Measurements from ENCODE around the gene ACADVL. TPM values are rescaled to one million over a fixed set of nuclear protein-coding genes. Genes with fewer than 3 reads are reported as not detected.

The ACADVL gene
- total RNA-seq, 4 donors from 2014 or later, result 453 to 742 (median 464) TPM

- peak overlapping the region; percentile 58 to 84 (median 69) for H3K4me3 ChIP-seq
- H3K4me1 ChIP-seq, result peaks cover 20 to 68% (median 23%) of the 10 kb centered on the region in 3 donors
- H3K27ac ChIP-seq, result peak overlapping the region; percentile 89 to 99 (median 95)
- peaks cover 10 to 41% (median 12%) of the 10 kb centered on the region in 3 donors for H3K36me3 ChIP-seq
- TF ChIP-seq, protein P1, sequence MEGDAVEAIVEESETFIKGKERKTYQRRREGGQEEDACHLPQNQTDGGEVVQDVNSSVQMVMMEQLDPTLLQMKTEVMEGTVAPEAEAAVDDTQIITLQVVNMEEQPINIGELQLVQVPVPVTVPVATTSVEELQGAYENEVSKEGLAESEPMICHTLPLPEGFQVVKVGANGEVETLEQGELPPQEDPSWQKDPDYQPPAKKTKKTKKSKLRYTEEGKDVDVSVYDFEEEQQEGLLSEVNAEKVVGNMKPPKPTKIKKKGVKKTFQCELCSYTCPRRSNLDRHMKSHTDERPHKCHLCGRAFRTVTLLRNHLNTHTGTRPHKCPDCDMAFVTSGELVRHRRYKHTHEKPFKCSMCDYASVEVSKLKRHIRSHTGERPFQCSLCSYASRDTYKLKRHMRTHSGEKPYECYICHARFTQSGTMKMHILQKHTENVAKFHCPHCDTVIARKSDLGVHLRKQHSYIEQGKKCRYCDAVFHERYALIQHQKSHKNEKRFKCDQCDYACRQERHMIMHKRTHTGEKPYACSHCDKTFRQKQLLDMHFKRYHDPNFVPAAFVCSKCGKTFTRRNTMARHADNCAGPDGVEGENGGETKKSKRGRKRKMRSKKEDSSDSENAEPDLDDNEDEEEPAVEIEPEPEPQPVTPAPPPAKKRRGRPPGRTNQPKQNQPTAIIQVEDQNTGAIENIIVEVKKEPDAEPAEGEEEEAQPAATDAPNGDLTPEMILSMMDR (IDR thresholded peaks at IDR 0.05), result no peak
- TF ChIP-seq POLR2A (IDR thresholded peaks at IDR 0.05), result no peak
- peaks cover 0 to 52% (median 4%) of the 10 kb centered on the region in 4 donors for H3K27me3 ChIP-seq
- H3K9me3 ChIP-seq, result no peaks in the 10 kb centered on the region
- intact Hi-C loops (cut with DNase I), result no loop called here
- 4 to 41% methylated on average over 5 to 7 of the region's 71 CpGs for whole genome bisulfite sequencing, 2 donors
- DNase-seq, result no peak
Observed at GRCh38 chr17:7261379-7262191, 41.8 kb downstream of the ACADVL start.

- TF ChIP-seq, protein P1 (IDR thresholded peaks at IDR 0.05), result peak in 2 of 6 experiments; percentile 7 to 9
- TF ChIP-seq POLR2A (IDR thresholded peaks at IDR 0.05), result peak in 3 of 4 donors; percentile 20 to 80 (median 69)
- intact Hi-C loops (cut with DNase I), result no loop called here
- 5 to 14% methylated on average over 13 to 36 of the region's 64 CpGs for WGBS, 2 donors
Observed at GRCh38 chr17:7262192-7262934, 42.6 kb downstream of the ACADVL start, which contains the start of gene CLDN7. Gene CLDN7 (minus strand): TSS chr17:7262478. CDS start chr17:7262043, 435 bp downstream.

DNA sequence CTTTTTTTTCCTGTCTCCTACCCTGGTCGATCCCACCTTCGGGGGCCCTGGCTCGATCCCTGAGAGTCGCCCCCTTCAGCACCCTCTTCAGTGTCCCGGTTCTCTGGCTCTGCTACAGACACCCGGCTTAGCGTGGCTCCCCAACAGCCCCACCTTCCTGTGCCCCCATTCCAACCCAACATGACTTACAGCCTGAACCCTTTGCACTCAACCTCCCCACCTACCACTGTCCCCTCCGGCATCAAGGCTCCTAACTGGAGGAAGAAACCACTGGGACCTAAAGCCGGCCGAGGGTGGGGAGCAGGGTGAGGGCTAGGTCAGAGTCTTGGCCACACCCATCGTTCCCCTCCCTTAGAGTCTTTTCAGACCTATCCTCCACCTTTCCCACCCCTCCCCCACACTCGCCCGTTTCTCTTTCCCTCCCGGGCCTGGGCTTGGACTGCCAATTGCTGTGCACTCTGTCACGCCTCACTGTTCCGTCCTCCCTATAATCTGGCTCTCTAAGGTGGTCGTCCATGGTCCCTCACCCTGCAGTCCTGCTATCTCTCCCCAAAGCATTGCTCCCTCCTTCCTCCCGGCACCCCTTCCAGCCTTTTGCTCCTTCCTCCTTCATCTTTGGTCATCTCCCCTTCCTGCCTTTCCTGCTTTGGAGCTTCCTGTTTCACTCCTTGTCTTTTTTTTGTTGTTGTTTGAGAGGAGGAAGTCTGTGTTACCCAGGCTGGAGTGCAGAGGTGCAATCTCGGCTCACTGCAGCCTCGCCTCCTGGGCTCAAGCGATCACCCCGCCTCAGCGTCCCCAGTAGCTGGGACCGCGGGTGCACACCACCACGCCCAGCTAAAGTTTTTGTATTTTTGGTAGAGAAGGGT lies 43.4 kb downstream of the ACADVL start:
- intact Hi-C loops (cut with DNase I), result no loop called here
- H3K27me3 ChIP-seq, result peaks cover 0 to 59% (median 4%) of the 10 kb centered on the region in 4 donors
- no peaks in the 10 kb centered on the region for H3K9me3 ChIP-seq
- H3K4me1 ChIP-seq, result peaks cover 20 to 68% (median 23%) of the 10 kb centered on the region in 3 donors
- no peak for DNase-seq
- TF ChIP-seq, protein P1 (IDR thresholded peaks at IDR 0.05), result no peak
- peak in 1 of 4 donors; percentile 6 for TF ChIP-seq POLR2A (IDR thresholded peaks at IDR 0.05)
- H3K27ac ChIP-seq, result peak overlapping the region; percentile 84 to 99 (median 95)
- WGBS, 2 donors, result 8 to 12% methylated on average over 25 to 26 of the region's 26 CpGs
- H3K36me3 ChIP-seq, result peaks cover 0 to 26% (median 4%) of the 10 kb centered on the region in 3 donors
- H3K4me3 ChIP-seq, result peak overlapping the region; percentile 58 to 84 (median 69)

More at GRCh38 chr17:7262192-7262934, 42.6 kb downstream of the ACADVL start, which contains the start of gene CLDN7:
- Histone ChIP-seq H3K36me3 (peaks cover 7 to 34% (median 10%) of the 10 kb centered on the region in 3 donors), H3K9me3 (no peaks in the 10 kb centered on the region), H3K4me1 (peaks cover 20 to 68% (median 23%) of the 10 kb centered on the region in 3 donors), H3K27ac (peak within 1 kb of the TSS; percentile 89 to 99 (median 95)), H3K27me3 (peaks cover 0 to 55% (median 4%) of the 10 kb centered on the region in 4 donors), H3K4me3 (peak within 1 kb of the TSS; percentile 58 to 84 (median 69))
- DNase-seq, result no peak

GRCh38 chr17:7263801-7264078 lies 44.0 kb downstream of the ACADVL start:
- Histone ChIP-seq H3K4me3 (peak overlapping the region in 3 of 4 donors; percentile 58 to 84 (median 74)), H3K4me1 (peaks cover 19 to 65% (median 23%) of the 10 kb centered on the region in 3 donors), H3K9me3 (no peaks in the 10 kb centered on the region), H3K36me3 (peaks cover 0 to 20% (median 4%) of the 10 kb centered on the region in 3 donors), H3K27me3 (peaks cover 0 to 60% (median 4%) of the 10 kb centered on the region in 4 donors), H3K27ac (peak overlapping the region; percentile 84 to 99 (median 95))
- DNase-seq, result no peak
- 30 to 46% methylated on average over 4 of the region's 4 CpGs for WGBS, 2 donors
- intact Hi-C loops (cut with DNase I), result no loop called here
- TF ChIP-seq, protein P1 (IDR thresholded peaks at IDR 0.05), result no peak
- TF ChIP-seq POLR2A (IDR thresholded peaks at IDR 0.05), result no peak

Measured in esophagus squamous epithelium (tissue), 5 donors.